Hematopoietic multipotent progenitor cell treated with erythropoietin and hydrocortisone succinate and interleukin-3 and kit ligand, for 17 days (in vitro differentiated cells): Measurements from ENCODE around the gene LITAFD.
"Not testable (repeated sequence)": the region's sequence is repeated elsewhere in the genome, so short reads cannot be mapped to it uniquely, and the experiment has no call there.

ENCODE experiments used
- DNase-seq: peaks from one replicate; pipeline ENCODE4 v3.0.0-alpha.2; 2015; ENCODE audit warnings: low spot score

Gene LITAFD

DNA sequence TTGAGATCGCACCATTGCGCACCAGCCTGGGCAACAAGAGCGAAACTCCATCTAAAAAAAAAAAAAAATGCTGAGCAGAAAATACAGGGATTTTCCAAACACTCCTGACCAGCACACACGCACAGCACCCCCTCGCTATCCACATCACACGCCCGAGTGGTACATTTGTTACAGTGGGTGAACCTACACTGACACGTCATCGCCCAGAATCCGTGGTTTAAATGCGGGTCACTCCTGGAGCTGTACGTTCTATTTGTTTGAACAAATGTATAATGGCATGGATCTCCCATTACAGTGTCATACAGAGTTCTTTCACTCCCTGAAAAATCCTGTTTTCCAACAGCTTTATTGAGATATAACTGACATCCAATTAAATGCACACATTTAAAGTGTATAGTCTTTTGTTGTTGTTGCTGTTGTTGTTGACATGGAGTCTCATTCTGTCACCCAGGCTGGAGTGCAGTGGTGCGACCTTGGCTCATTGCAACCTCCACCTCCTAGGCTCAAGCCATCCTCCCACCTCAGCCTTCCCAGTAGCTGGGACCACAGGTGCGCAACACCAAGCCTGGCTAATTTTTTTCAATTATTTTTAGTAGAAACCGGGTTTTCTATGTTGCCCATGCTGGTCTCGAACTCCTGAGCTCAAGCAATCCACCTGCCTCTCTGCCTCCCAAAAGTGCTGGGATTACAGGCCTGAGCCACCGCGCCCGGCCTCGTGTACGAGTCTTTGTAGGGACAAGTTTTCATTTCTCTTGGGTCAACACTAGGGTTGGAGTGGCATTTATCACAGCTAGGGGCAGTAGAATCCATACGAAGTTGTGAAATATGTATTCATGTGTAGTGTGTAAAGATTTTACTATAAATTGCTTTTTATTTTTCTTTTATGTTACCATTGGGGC, 8.9 kb upstream of the LITAFD start:
- DNase-seq = no peak

GRCh38 chr16:8873866-8874195, 8.3 kb upstream of the LITAFD start:
- DNase-seq = not testable (repeated sequence)

DNA sequence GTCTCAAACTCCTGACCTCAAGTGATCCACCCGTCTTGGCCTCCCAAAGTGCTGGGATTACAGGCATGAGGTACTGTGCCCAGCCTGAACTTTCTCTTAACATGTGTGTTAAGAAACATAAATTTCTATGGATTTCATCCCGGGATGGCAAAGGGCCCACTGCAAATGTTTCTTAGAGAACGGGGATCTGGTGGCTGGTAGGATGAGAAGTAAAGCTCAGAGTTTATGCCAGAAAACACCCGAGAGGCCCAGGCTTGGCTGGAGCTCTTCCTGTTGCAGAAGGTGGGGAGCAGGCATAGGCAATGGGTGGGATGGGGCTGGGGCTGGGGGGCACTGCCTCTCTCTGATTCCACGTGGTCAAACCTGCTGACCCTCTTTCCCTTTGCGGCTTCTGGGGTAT, 7.8 kb upstream of the LITAFD start:
- no peak for DNase-seq

DNA sequence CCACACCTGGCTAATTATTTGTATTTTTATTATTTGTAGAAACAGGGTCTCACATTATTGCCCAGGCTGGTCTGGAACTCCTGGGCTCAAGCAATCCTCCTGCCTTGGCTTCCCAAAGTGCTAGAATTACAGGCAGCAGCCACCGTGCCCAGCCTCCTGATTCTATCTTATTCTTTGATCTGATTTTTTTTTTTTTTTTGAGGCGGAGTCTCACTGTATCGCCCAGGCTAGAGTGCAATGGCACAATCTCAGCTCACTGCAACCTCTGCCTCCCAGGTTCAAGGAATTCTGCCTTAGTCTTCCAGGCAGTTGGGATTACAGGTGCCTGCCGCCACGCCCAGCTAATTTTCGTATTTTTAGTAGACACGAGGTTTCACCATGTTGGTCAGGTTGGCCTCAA, 6.8 kb upstream of the LITAFD start:
- not testable (repeated sequence) for DNase-seq

DNA sequence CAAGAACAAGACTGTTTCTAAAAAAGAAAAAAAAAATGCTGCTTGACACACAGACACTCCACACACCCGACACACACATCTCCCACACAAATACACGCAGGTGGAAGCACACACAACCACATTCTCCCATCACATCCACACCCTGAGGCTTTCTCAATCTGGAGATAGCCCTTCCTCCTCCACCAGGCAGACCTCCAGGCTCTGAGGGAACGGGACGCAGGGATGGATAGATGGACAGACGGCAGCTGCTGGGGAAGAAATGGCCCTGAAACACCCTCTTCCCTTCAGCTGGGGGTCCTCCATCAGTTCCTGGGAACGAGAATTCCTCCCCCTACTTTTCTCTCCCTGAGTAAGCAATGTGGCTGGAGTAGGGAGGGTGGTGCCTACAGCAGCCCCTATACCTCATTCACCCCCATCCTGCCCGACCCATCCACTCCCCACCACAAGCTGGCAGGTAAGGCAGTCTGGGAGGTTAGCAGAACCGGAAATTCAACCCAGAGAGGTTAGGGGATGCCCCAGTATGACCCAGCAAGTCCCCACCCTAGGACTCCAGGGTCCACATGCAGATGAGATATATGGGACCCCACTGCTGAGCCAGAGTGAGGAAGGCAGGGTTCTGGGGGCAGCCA, 4.1 kb upstream of the LITAFD start:
- no peak for DNase-seq

- DNase-seq = no peak
Measured at GRCh38 chr16:8878523-8878911, 3.6 kb upstream of the LITAFD start.

DNA sequence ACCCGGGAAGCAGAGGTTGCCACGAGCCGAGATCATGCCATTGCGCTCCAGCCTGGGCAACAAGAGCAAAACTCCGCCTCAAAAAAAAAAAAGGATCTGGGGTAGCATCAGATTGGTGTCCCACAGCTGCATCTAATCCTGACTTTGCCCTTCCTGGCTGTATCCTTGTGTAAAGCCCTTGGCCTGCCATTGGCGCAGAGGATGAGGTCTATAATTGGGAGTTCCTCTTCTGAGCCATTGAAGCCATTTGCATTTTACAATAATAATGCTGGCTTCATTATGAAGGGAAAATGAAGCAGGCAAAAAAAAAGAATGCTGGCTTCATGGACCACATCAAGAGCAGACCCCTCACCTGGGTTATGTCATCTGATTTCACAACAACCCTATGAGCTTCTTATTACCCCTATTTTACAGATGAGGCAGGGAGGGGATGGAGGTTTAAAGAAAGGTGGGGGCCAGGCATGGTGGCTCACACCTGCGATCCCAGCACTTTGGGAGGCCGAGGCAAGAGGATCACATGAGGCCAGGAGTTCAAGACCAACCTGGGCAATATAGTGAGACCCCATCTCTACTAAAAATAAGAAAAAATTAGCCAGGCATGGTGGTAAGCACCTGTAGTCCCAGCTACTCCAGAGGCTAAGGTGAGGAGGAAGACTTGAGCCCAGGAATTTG, 1.2 kb upstream of the LITAFD start:
- no peak for DNase-seq

- no peak for DNase-seq
Measured at GRCh38 chr16:8882725-8883377, 700 bp downstream of the LITAFD start.

GRCh38 chr16:8885674-8886592, 3.8 kb downstream of the LITAFD start:
- DNase-seq = no peak

DNA sequence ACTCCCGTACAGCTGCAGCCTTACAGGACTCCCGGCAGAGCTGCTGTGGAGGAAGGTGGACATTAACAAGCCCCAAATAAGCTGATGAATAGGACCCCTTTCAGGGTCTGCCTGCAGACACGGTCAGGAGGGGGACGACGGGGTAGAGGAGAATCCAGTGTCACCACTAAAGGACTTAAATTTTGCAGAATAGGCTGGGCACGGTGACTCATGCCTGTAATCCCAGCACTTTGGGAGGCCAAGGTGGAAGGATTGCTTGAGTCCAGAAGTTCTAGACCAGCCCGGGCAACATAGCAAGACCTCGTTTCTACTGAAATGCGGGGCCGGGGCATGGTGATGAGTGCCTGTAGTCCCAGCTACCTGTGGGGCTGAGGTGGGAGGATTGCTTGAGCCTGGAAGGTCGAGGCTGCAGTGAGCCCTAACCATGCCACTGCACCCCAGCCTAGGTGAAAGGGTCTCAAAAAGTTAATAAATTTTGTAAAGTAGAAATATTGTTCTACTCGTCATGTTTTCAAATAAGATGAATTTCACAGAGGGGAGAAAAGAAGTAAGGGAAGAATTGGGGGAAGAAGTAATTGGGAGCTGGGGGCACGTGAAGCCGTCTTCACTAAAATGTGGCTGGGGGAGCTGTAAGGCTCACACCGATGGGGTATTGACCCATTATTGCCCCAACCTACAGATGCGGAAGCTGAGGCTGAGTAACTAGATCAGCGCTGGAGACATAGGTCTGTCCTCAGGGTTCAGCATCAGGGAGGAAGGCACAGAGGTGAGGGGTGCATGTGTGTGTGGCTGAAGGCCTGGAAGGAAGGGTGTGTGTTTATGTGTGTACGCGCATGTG, 4.7 kb downstream of the LITAFD start:
- no peak for DNase-seq

- DNase-seq = no peak
Measured at GRCh38 chr16:8887431-8887765, 5.2 kb downstream of the LITAFD start.

- peak; percentile 44 for DNase-seq
Measured at GRCh38 chr16:8887952-8888560, 5.9 kb downstream of the LITAFD start.

DNA sequence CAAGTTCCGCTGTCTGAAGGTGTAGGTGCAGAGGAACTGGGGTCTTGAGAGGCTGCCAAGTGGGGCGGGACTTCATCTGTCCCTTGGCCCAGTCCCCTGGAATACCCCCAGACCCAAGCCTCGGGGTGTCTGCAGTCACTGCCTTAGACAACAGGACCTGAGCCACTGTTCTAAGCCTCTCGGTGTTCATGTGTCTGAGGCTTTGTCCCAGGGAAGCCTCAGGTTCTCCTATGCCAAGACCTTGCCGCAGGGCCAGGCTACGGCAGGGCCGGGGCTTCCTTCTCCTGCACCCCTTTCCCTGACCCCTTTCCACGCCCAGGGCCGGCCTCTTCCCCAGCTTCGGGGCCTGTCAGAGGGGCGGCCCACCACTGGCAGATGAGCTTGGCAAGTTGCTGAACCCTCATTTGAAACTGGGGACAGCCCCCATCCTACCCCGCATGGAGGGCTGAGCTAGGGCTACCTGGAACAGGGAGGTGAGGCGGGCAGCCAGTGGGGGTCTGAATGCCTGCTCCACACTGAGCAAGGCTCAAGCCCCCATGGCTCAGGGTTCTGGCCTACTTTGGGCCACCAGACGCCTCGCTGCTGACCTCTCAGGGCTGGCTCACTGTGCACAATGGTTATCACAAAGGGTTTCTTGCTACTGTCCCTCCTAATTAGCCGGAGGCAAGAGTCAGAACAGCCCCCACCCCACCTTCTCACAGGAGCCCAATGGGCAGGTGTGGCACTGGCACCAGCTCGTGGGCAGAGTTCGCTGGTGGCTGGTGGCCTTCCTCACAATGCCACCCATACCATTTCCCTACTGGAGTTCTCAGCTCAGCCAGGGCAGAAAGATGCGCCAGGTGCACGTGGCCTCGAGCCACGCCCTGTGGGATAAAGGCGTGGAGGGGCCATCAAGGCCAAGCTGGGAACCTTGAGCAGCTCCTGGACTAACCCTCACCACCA, 7.1 kb downstream of the LITAFD start:
- DNase-seq = no peak

DNA sequence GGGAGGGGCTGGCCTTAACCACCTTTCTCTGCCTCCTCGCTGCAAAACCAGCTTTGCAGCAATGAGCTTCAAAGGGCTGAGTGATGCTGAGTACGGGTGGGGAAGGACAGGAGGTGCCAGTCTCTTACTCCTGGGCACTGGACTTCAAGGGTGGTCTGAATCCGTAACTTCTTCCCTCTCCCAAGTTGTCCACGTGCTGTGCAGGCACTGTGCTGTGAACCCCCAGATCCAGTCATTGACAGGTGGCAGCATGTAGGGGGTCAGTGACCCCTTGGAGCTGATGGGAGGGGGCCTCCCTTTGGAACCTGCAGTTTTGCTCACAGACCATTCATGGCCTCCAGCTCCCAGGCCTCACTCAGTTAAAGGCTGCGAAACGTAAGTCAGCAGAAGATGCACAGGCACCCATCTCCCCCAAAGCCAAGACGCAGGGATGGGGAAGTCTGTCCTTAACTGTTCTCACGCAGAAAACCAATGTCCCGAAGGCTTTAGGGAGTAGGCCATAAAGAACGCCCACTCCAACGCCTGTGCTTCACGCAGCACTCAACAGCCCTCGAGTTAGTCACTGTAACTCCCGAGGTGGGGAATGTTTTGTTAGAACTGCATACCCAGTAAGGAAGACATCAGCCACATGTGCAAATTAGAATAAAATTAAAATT, 7.9 kb downstream of the LITAFD start:
- no peak for DNase-seq

- no peak for DNase-seq
Measured at GRCh38 chr16:8890549-8890921, 8.4 kb downstream of the LITAFD start.

- no peak for DNase-seq
Measured at GRCh38 chr16:8892101-8892575, 10.0 kb downstream of the LITAFD start.

DNA sequence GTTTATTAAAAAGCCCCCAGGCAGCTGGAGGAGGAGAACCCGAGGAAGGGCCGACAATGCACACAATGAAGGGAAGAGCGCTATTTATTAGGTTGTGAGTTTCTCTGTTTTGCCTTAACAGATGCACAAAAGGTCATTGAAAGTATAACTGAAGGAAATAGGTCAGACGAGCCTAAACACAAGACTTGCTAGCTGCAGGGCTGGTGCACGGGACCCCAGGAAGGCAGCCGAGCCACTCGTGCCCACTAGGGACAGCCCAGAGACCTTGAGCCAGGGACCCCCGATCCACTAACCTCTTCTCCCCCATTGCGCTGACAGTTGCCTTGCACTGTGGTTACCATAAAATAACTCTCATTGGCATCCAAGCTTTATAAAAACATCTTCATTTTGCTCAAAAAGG, 11.3 kb downstream of the LITAFD start:
- DNase-seq = no peak

DNA sequence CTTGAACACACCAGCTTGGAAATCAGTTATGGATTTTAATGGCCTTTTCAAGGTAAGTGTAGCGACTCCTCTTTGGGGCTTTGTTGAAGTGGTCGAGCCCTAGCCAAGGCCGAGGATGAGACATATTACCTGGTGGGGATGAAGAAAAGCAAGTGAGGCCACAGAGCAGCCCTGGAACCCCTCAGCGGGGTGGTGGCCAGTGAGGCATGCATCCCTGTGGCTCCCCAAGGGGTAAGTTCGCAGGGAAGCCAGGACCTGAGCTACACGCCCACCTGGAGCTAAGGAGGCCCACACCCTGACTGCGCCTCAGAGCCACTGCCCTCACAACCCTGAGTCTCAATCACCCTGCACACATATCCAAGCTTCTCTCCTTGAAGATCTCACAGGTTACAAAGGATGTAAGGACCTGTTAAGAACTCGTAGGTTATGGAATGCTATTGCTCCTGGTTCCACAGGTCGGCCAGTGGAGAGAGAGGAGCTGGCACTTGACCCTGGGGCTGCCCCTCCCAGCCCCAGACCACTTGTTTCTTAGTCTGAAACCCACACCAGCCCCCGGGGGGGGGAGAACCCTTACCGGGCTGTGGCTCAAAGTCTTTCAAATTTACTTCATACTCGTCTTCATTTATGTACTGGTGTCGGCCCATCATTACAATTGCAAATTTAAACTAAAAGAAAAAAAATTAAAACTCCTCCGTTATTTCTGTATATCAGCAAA, 12.0 kb downstream of the LITAFD start:
- no peak for DNase-seq
